Iris pigment epithelial cell (primary cell): Measurements from ENCODE around the gene AARS2.
A peak's percentile ranks its signal among the peaks of the same experiment; 100 is the strongest.

Experiments
- DNase-seq: peaks from one replicate; pipeline ENCODE4 v3.0.0-alpha.2; 2011; ENCODE audit warnings: low read depth

AARS2 gene

GRCh38 chr6:44262467-44263353, 50.4 kb downstream of the AARS2 start:
- DNase-seq, result no peak

GRCh38 chr6:44261581-44261980, 51.6 kb downstream of the AARS2 start:
- no peak for DNase-seq

- no peak for DNase-seq
These were observed 52.5 kb downstream of the AARS2 start for GRCh38 chr6:44260451-44261297.

GRCh38 chr6:44260011-44260410, 53.1 kb downstream of the AARS2 start:
- DNase-seq, result no peak

GRCh38 chr6:44258921-44259320, 54.2 kb downstream of the AARS2 start:
- no peak for DNase-seq

- no peak for DNase-seq
These were observed 54.8 kb downstream of the AARS2 start for GRCh38 chr6:44258325-44258863.

GRCh38 chr6:44257753-44258324, 55.3 kb downstream of the AARS2 start:
- DNase-seq, result no peak

- DNase-seq, result peak; percentile 81
These were observed 56.0 kb downstream of the AARS2 start, which contains the start of gene SLC35B2 for GRCh38 chr6:44257025-44257752. Gene SLC35B2 (minus strand): TSS chr6:44257528. CDS start chr6:44257410, 118 bp downstream.

GRCh38 chr6:44256775-44257024, 56.4 kb downstream of the AARS2 start:
- no peak for DNase-seq

- no peak for DNase-seq
These were observed 57.0 kb downstream of the AARS2 start for GRCh38 chr6:44255871-44256774.

- DNase-seq, result no peak
These were observed 57.9 kb downstream of the AARS2 start for GRCh38 chr6:44255105-44255808.

GRCh38 chr6:44254191-44255104, 58.7 kb downstream of the AARS2 start:
- DNase-seq, result no peak

- no peak for DNase-seq
These were observed 59.6 kb downstream of the AARS2 start for GRCh38 chr6:44253307-44254101.

GRCh38 chr6:44251576-44252524, 61.3 kb downstream of the AARS2 start:
- no peak for DNase-seq

- DNase-seq, result no peak
These were observed 62.4 kb downstream of the AARS2 start for GRCh38 chr6:44250718-44251123.

GRCh38 chr6:44250067-44250717, 63.0 kb downstream of the AARS2 start:
- no peak for DNase-seq
